ENCODE data around the gene LNX2. TPM values are rescaled to one million over a fixed set of nuclear protein-coding genes. Genes with fewer than 3 reads are reported as not detected.

The LNX2 gene
- total RNA-seq, 1 donor from 2014 or later, result 29.7 TPM

DNA sequence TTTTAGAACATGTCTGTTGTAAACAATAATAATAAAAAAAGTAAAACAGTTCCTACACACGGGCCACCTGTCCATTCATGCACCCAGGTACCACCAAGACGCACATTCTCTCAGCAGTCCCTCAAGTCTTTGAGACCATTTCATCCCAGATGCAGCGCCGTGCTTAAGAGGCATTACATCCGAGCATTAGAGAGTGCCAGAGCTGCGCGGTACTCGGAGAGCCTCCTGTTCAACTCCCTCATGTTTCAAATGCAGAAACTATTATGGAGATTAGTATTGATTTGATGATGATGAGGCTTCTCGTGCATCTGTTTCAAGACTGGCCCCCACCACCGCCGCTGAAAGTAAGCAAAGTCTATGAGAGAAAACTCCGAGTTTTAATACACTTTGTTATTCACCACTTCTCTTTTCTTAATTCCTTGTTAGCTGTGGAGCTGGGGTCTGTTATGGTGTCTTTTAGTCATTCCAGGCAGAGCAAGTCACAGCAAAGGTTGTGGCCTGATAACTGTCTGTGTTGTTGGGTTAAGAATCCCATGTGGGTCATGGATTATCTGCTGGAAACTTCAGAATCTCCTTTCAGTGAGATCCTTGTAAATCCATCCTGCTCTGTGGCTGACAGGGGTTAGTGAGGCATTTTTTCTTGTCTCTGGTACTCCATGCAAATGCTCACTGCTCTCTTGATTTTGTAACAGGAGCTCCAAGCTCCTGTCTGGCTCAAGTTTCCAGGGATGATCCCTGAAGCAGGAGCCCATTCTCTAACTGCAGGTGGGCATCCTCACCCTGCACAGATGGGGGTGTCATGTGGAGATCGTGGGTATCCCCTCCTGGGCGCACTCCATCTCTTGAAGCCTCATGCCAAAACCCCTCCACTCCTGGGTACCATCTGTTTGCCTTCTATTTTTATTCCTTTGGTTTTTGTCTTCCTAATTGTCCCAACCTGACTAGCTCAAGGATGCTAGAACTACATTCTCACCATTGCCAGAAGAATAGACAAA lies 95.1 kb downstream of the LNX2 start:
- Histone ChIP-seq H3K27ac (no peak overlapping the region), H3K36me3 (no peaks in the 10 kb centered on the region), H3K27me3 (ENCODE audit: low read depth) (peaks cover 3% of the 10 kb centered on the region), H3K4me1 (no peaks in the 10 kb centered on the region), H3K9me3 (no peaks in the 10 kb centered on the region), H3K4me3 (no peak overlapping the region)
- intact Hi-C loops (cut with DNase I), result no loop called here
- DNase-seq, result no peak
- TF ChIP-seq, protein P1, sequence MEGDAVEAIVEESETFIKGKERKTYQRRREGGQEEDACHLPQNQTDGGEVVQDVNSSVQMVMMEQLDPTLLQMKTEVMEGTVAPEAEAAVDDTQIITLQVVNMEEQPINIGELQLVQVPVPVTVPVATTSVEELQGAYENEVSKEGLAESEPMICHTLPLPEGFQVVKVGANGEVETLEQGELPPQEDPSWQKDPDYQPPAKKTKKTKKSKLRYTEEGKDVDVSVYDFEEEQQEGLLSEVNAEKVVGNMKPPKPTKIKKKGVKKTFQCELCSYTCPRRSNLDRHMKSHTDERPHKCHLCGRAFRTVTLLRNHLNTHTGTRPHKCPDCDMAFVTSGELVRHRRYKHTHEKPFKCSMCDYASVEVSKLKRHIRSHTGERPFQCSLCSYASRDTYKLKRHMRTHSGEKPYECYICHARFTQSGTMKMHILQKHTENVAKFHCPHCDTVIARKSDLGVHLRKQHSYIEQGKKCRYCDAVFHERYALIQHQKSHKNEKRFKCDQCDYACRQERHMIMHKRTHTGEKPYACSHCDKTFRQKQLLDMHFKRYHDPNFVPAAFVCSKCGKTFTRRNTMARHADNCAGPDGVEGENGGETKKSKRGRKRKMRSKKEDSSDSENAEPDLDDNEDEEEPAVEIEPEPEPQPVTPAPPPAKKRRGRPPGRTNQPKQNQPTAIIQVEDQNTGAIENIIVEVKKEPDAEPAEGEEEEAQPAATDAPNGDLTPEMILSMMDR (IDR thresholded peaks at IDR 0.05), result no peak
- no peak for ATAC-seq

DNA sequence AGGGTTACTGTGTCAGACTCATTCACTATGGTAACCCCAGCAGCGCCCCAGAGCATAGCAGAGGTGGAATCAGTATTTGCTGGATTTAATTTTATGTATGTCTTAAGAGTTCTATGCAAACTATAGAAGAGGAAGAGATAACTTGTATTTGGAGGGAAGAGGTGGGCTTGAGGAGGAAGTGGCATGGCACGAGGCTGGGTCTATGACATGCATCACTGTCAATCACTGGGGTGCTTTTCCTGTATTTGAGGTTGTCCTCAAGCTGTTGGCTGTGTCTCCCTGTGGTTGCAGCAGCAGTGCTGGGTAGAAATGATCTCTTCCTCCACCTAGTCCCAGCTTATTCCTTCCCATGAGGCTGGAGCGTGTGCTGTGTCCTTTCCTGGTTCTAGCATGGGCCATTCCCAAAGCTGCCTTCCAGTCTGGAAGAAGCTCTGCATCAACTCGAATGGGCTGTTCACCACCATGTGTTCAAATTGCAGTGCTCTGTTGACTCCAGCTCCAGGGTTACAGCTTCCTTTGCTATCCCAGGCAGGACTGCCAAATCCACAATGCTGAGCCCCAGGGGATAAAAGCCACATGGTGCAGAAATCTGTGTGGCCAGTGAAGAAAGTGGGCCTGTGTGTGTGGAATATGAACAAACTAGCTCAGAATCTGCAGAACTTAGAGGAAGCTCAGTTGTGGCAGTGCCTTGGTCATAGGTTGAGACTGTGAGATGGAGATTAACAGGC lies 96.8 kb downstream of the LNX2 start:
- Histone ChIP-seq H3K4me1 (no peaks in the 10 kb centered on the region), H3K9me3 (no peaks in the 10 kb centered on the region), H3K4me3 (no peak overlapping the region), H3K27me3 (ENCODE audit: low read depth) (peaks cover 3% of the 10 kb centered on the region), H3K27ac (no peak overlapping the region), H3K36me3 (no peaks in the 10 kb centered on the region)
- ATAC-seq (peak; percentile 12 to 21), DNase-seq (no peak)
- intact Hi-C loops (cut with DNase I), result no loop called here
- TF ChIP-seq, protein P1 (IDR thresholded peaks at IDR 0.05), result no peak

DNA sequence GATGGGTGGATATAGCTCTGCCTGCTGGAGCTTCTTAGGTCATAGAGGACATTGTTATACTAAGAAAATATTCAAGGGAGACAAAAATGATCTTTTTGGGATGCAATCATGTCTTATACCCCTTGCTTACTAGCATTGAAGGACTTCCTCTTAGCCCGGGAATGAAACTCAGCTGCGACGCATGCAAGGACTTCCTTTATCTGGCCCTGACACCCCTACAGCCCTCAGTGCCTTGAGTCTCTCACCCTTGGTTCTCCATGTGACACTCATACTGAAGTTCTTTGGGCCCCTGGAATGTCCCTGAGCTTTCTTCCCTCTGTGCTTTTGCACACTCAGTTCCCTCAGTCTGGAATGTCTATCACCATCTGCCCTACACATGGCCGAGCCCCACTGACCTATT lies 97.5 kb downstream of the LNX2 start:
- no peaks in the 10 kb centered on the region for H3K9me3 ChIP-seq
- intact Hi-C loops (cut with DNase I), result no loop called here
- no peaks in the 10 kb centered on the region for H3K36me3 ChIP-seq
- peak; percentile 37 to 60 for ATAC-seq
- H3K4me3 ChIP-seq, result no peak overlapping the region
- no peak overlapping the region for H3K27ac ChIP-seq
- H3K4me1 ChIP-seq, result no peaks in the 10 kb centered on the region
- peaks cover 3% of the 10 kb centered on the region for H3K27me3 ChIP-seq (ENCODE audit: low read depth)
- TF ChIP-seq, protein P1 (IDR thresholded peaks at IDR 0.05), result no peak
- DNase-seq, result no peak

DNA sequence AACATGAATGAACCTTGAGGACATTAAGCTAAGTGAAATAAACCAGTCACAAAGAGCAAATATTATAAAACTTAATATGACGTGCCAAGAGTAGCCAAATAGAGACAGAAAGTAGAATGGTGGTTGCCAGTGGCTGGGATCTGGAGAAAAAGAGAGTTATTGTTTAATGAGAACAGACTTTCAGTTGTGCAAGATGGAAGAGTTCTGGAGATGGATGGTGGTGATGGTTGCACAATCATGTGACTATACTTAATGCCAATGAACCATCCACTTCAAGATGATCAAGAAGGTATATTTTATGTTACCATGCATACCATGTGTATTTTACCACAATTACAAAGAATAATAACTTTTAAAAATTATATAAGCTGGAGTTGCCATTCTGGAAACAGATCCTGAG lies 104.2 kb downstream of the LNX2 start:
- Histone ChIP-seq H3K4me3 (no peak overlapping the region), H3K27ac (no peak overlapping the region)
- no peak for DNase-seq

DNA sequence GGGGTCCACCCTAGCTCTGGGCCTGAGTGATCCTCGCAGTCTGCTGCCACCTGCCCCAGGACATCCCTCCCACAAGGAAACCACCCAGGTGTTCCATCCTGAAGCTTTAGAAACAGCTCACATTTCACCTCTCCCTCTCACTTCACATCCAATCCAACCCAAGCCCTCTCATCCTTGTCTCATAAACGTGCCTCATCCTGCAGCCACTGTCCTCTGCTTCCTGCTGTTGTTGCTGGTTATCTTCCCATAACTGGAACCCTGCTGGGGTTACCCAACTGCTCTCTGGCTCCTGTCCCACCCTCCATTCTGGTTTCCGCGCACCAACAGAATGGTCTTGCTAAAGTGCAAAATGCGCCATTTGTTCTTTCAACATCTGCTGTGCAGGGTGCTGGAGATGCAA lies 110.2 kb downstream of the LNX2 start:
- Histone ChIP-seq H3K4me1 (no peaks in the 10 kb centered on the region), H3K36me3 (no peaks in the 10 kb centered on the region), H3K27me3 (ENCODE audit: low read depth) (peaks cover 4% of the 10 kb centered on the region), H3K27ac (no peak overlapping the region), H3K4me3 (no peak overlapping the region), H3K9me3 (no peaks in the 10 kb centered on the region)
- intact Hi-C loops (cut with DNase I), result no loop called here
- DNase-seq (no peak), ATAC-seq (no peak)
- TF ChIP-seq, protein P1 (IDR thresholded peaks at IDR 0.05), result no peak

More for the DNA sequence above, 104.2 kb downstream of the LNX2 start:
- ATAC-seq, result no peak
- Histone ChIP-seq H3K9me3 (no peaks in the 10 kb centered on the region), H3K4me1 (no peaks in the 10 kb centered on the region), H3K27me3 (ENCODE audit: low read depth) (peaks cover 4% of the 10 kb centered on the region), H3K36me3 (no peaks in the 10 kb centered on the region)
- intact Hi-C loops (cut with DNase I), result no loop called here
- TF ChIP-seq, protein P1 (IDR thresholded peaks at IDR 0.05), result no peak
